GM12878 (cell line): Measurements from ENCODE around the gene NEGR1. TPM values are rescaled to one million over a fixed set of nuclear protein-coding genes. Genes with fewer than 3 reads are reported as not detected.

Experiments used
- ATAC-seq: fragments of 200-7000 bp; cut with Tn5 transposase; 3 replicates; pipeline ENCODE4 v1.9.1; 2020; ENCODE audit warnings: mild to moderate bottlenecking, moderate library complexity
- BruUV-seq: library from RNA; stranded (reverse); fragments of 400-500 nt; replicated peaks from 2 replicates; lab custom pipeline; 2021; lab: Mats Ljungman, UMichigan
- CTCF ChIA-PET: fragments of 300-600 bp; sonication (Branson Sonifier 250); formaldehyde crosslinking; extraction: SDS; loops from one replicate; lab custom pipeline; 2021; ENCODE audit warnings: inconsistent platforms; lab: Yijun Ruan, JAX
- POLR2A ChIA-PET: fragments of 350-600 bp; formaldehyde crosslinking; extraction: SDS; loops from one replicate; lab custom pipeline; 2021; ENCODE audit warnings: inconsistent platforms; lab: Charles Lee
- RAD21 ChIA-PET: fragments of 300-600 bp; sonication (Branson Sonifier 250); formaldehyde crosslinking; loops from one replicate; lab custom pipeline; 2023; ENCODE audit warnings: antibody characterized with exemption; ENCODE audit not compliant: unreplicated experiment; lab: Charles Lee
- SMC1A ChIA-PET: fragments of 300-600 bp; sonication (Branson Sonifier 250); formaldehyde crosslinking; loops from one replicate; lab custom pipeline; 2023; ENCODE audit not compliant: unreplicated experiment, uncharacterized antibody; lab: Charles Lee
- DNase-seq: peaks from one replicate; pipeline ENCODE4 v3.0.0-alpha.2; 2011; ENCODE audit warnings: low read depth, low spot score
- FAIRE-seq: peaks from 3 replicates; lab custom pipeline; 2011; peaks lifted over from hg19 to GRCh38; lab: Jason Lieb, UNC
- H2AFZ ChIP-seq: 2 replicates; pipeline ENCODE4 v1.6.0; 2011; ENCODE audit warnings: low read depth, low read length, control low read depth; ENCODE audit not compliant: control insufficient read depth
- H3K27ac ChIP-seq: 2 replicates; pipeline ENCODE4 v1.5.1; 2011; ENCODE audit warnings: control low read depth; ENCODE audit not compliant: control insufficient read depth, insufficient read depth
- H3K27me3 ChIP-seq, 2 experiments: replicated peaks in 1 of 2; 2 replicates each; pipeline versions ENCODE4 v1.6.0 to v1.6.1; 2011; ENCODE audit warnings: low read length in 1 of 2; ENCODE audit not compliant: control insufficient read depth in 2 of 2, insufficient read depth in 2 of 2
- H3K36me3 ChIP-seq, 2 experiments: 2 replicates each; pipeline ENCODE4 v1.5.1; 2011; ENCODE audit warnings: low read length in 1 of 2; ENCODE audit not compliant: control insufficient read depth in 2 of 2, insufficient read depth in 2 of 2
- H3K4me1 ChIP-seq: 2 replicates; pipeline ENCODE4 v1.6.1; 2011; ENCODE audit warnings: mild to moderate bottlenecking, low read length, moderate library complexity, mixed read lengths; ENCODE audit not compliant: control insufficient read depth, insufficient read depth
- H3K4me2 ChIP-seq: 2 replicates; pipeline ENCODE4 v1.6.0; 2011; ENCODE audit warnings: control low read depth; ENCODE audit not compliant: control insufficient read depth, insufficient read depth
- H3K4me3 ChIP-seq: fragments of 200-600 bp; sonication (generic); 2 replicates; pipeline ENCODE4 v1.5.1; 2016
- H3K79me2 ChIP-seq: 2 replicates; pipeline ENCODE4 v1.6.0; 2011; ENCODE audit warnings: low read length; ENCODE audit not compliant: control insufficient read depth, insufficient read depth
- H3K9ac ChIP-seq: 2 replicates; pipeline ENCODE4 v1.8.0; 2011; ENCODE audit warnings: low read length, control low read depth, mixed read lengths; ENCODE audit not compliant: control insufficient read depth, insufficient read depth
- H3K9me3 ChIP-seq: replicated peaks from 3 replicates; pipeline ENCODE4 v1.5.1; 2011; ENCODE audit warnings: mild to moderate bottlenecking, low read length; ENCODE audit not compliant: control insufficient read depth, insufficient read depth
- H4K20me1 ChIP-seq: 2 replicates; pipeline ENCODE4 v1.6.0; 2011; ENCODE audit not compliant: control insufficient read depth, insufficient read depth
- BHLHE40 ChIP-seq, 2 experiments: fragments of 450-650 bp in 1 of 2; IDR thresholded peaks; 2 replicates each; pipeline ENCODE4 v1.6.1; 2011 to 2017; ENCODE audit warnings: low read depth in 2 of 2, borderline replicate concordance in 1 of 2, improper control_type of control experiment in 1 of 2, low read length in 1 of 2, mild to moderate bottlenecking in 1 of 2
- ESRRA ChIP-seq: IDR thresholded peaks from 2 replicates; pipeline ENCODE4 v1.6.1; 2012; ENCODE audit warnings: mild to moderate bottlenecking, low read length, improper control_type of control experiment
- HDAC6 ChIP-seq: fragments of 200-600 bp; sonication (generic); IDR thresholded peaks from one replicate; pipeline ENCODE4 v1.8.0; 2017; ENCODE audit warnings: antibody characterized with exemption; ENCODE audit not compliant: unreplicated experiment
- MEF2A ChIP-seq: IDR thresholded peaks from 2 replicates; pipeline ENCODE4 v1.6.1; 2011; ENCODE audit warnings: low read depth, mild to moderate bottlenecking, low read length, moderate library complexity; ENCODE audit not compliant: insufficient read depth
- NBN ChIP-seq: fragments of 450-650 bp; IDR thresholded peaks from 2 replicates; pipeline ENCODE4 v1.6.1; 2016
- NFIC ChIP-seq: IDR thresholded peaks from 2 replicates; pipeline ENCODE4 v1.6.1; 2012; ENCODE audit warnings: low read depth, mild to moderate bottlenecking, inconsistent platforms, low read length, moderate library complexity
- NFYA ChIP-seq: IDR thresholded peaks from 2 replicates; pipeline ENCODE4 v1.6.1; 2011; ENCODE audit warnings: low read depth, mild to moderate bottlenecking, low read length, improper control_type of control experiment, borderline replicate concordance
- PAX5 ChIP-seq: IDR thresholded peaks from 2 replicates; pipeline ENCODE4 v1.6.1; 2011; ENCODE audit warnings: low read depth, low read length, borderline replicate concordance
- POLR2AphosphoS5 ChIP-seq: IDR thresholded peaks from 2 replicates; pipeline ENCODE4 v1.6.1; 2011; ENCODE audit warnings: mild to moderate bottlenecking, low read length, inconsistent platforms
- SPI1 ChIP-seq: IDR thresholded peaks from 2 replicates; pipeline ENCODE4 v1.6.1; 2011; ENCODE audit warnings: low read depth, mild to moderate bottlenecking, low read length, moderate library complexity, borderline replicate concordance; ENCODE audit not compliant: insufficient read depth
- SRF ChIP-seq, 2 experiments: IDR thresholded peaks; 2 replicates each; pipeline ENCODE4 v1.6.1; 2011; ENCODE audit warnings: low read depth in 2 of 2, low read length in 2 of 2, mild to moderate bottlenecking in 1 of 2, moderate library complexity in 1 of 2
- STAT3 ChIP-seq: IDR thresholded peaks from 2 replicates; pipeline ENCODE4 v1.6.1; 2011; ENCODE audit warnings: low read depth, low read length, improper control_type of control experiment
- ZNF24 ChIP-seq: fragments of 450-650 bp; IDR thresholded peaks from 2 replicates; pipeline ENCODE4 v1.6.1; 2017; ENCODE audit warnings: antibody characterized with exemption, mild to moderate bottlenecking
- WGBS: methylation state at CpG from one replicate; pipeline ENCODE4 v1.1.6; 2016; ENCODE audit warnings: low lambda C conversion rate; ENCODE audit not compliant: insufficient replicate concordance, insufficient coverage; ENCODE audit errors: missing lambda C conversion rate; 5-methylcytosine and 5-hydroxymethylcytosine counted together
- in situ Hi-C: fragments of 300-500 bp; cut with MboI; formaldehyde crosslinking; loops from 9 replicates; pipeline ENCODE4 v1.14.3; 2018; ENCODE audit warnings: mixed read lengths
- intact Hi-C: fragments of 100-400 bp; cut with micrococcal nuclease; formaldehyde crosslinking; loops from one replicate; pipeline ENCODE4 v1.14.2; 2022; ENCODE audit not compliant: unreplicated experiment
- polyA plus RNA-seq, 11 experiments: library from polyadenylated mRNA; depleted of rRNA in 4 of 11; unstranded in 6 of 11; stranded (reverse) in 5 of 11; fragments of >200 nt; fragmentation: Nextera tagmentation in 4 of 11; fragmentation: Illumina TruSeq in 1 of 11; extraction: Ambion mirVana in 4 of 11; extraction: Trizol in 1 of 11; gene quantifications; 1 replicate in 1 of 11; 2 replicates in 10 of 11; pipeline versions ENCODE4 v1.2.1 to v1.2.3, GENCODE V29; 2011 to 2016; ENCODE audit warnings: inconsistent platforms in 2 of 11, missing spikeins in 2 of 11, low read depth in 1 of 11
- total RNA-seq, 4 experiments: library from RNA; depleted of rRNA in 3 of 4; stranded (reverse); fragments of >200 nt in 3 of 4; fragmentation: Illumina TruSeq in 1 of 4; extraction: Trizol in 1 of 4; gene quantifications; 2 replicates each; pipeline versions ENCODE4 v1.2.1 to v1.2.3, GENCODE V29; 2013 to 2021
- TF ChIP-seq, protein P1 (sequence below): fragments of 450-650 bp; IDR thresholded peaks from 2 replicates; pipeline ENCODE4 v1.6.1; 2016; ENCODE audit warnings: mild to moderate bottlenecking, moderate library complexity, borderline replicate concordance
- TF ChIP-seq, protein P2 (sequence below): fragments of 150-350 bp; IDR thresholded peaks from 2 replicates; pipeline ENCODE4 v1.6.1; 2014; ENCODE audit warnings: mild to moderate bottlenecking, low read depth, low read length
- TF ChIP-seq, protein P3 (sequence below): fragments of 450-650 bp; IDR thresholded peaks from 2 replicates; pipeline ENCODE4 v1.6.1; 2017; ENCODE audit warnings: mild to moderate bottlenecking, low read depth, inconsistent platforms; ENCODE audit not compliant: poor library complexity, severe bottlenecking
- TF ChIP-seq, protein P4 (sequence below): IDR thresholded peaks from 2 replicates; pipeline ENCODE4 v1.6.1; 2012; ENCODE audit warnings: low read depth, low read length, improper control_type of control experiment

The NEGR1 gene
- total and polyA plus RNA-seq, 10 of the 15 experiments (the other 5 are each of a cell fraction or from before 2014, with no cell fraction given), result under 0.01 to 0.03 (median 0.01) TPM; not detected in 7

DNA sequence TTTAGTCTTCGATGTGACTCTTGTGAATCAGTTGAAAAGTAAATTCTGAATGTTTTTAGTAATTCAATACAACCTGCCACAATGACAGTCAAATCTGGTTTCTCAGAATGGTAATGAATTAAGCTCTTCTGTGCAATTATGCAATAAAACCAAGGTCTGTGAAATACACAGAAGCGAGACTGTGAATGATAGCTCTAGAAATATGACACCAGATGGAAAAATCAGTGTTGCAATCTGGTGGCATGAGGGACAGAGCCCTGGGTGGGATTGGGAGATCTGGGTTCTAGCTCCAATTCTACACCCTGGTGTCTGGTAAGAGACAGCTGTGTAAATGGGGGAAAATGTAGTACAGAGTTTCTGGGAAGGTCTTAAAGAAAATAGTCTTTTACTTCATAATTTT lies 615.1 kb downstream of the NEGR1 start:
- Histone ChIP-seq H3K9ac (no peak overlapping the region), H3K4me2 (no peak overlapping the region), H3K27me3 (no peaks in the 10 kb centered on the region), H4K20me1 (no peaks in the 10 kb centered on the region), H3K4me3 (no peak overlapping the region), H3K27ac (no peak overlapping the region), H2AFZ (no peak overlapping the region), H3K4me1 (no peaks in the 10 kb centered on the region), H3K9me3 (no peaks in the 10 kb centered on the region), H3K79me2 (no peaks in the 10 kb centered on the region), H3K36me3 (no peaks in the 10 kb centered on the region)
- SMC1A ChIA-PET, result no interaction called here
- no peak for DNase-seq
- BruUV-seq, result no TSS peak
- RAD21 ChIA-PET, result no interaction called here
- intact Hi-C loops (no loop called here), in situ Hi-C loops (no loop called here)
- CTCF ChIA-PET, result no interaction called here
- no peak for ATAC-seq
- TF ChIP-seq MEF2A (no peak), SPI1 (no peak), ZNF24 (no peak), POLR2AphosphoS5 (no peak), SRF (IDR thresholded peaks at IDR 0.05; ENCODE audit: low read depth in 2 of 2, low read length in 2 of 2) (no peak), PAX5 (no peak), NFYA (no peak), NBN (no peak), NFIC (no peak), BHLHE40 (IDR thresholded peaks at IDR 0.05; ENCODE audit: borderline replicate concordance in 1 of 2, low read depth in 2 of 2, low read length in 1 of 2) (no peak), HDAC6 (no peak), STAT3 (no peak), ESRRA (no peak)
- TF ChIP-seq, protein P1, sequence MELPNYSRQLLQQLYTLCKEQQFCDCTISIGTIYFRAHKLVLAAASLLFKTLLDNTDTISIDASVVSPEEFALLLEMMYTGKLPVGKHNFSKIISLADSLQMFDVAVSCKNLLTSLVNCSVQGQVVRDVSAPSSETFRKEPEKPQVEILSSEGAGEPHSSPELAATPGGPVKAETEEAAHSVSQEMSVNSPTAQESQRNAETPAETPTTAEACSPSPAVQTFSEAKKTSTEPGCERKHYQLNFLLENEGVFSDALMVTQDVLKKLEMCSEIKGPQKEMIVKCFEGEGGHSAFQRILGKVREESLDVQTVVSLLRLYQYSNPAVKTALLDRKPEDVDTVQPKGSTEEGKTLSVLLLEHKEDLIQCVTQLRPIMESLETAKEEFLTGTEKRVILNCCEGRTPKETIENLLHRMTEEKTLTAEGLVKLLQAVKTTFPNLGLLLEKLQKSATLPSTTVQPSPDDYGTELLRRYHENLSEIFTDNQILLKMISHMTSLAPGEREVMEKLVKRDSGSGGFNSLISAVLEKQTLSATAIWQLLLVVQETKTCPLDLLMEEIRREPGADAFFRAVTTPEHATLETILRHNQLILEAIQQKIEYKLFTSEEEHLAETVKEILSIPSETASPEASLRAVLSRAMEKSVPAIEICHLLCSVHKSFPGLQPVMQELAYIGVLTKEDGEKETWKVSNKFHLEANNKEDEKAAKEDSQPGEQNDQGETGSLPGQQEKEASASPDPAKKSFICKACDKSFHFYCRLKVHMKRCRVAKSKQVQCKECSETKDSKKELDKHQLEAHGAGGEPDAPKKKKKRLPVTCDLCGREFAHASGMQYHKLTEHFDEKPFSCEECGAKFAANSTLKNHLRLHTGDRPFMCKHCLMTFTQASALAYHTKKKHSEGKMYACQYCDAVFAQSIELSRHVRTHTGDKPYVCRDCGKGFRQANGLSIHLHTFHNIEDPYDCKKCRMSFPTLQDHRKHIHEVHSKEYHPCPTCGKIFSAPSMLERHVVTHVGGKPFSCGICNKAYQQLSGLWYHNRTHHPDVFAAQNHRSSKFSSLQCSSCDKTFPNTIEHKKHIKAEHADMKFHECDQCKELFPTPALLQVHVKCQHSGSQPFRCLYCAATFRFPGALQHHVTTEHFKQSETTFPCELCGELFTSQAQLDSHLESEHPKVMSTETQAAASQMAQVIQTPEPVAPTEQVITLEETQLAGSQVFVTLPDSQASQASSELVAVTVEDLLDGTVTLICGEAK, result no peak
- TF ChIP-seq, protein P2, sequence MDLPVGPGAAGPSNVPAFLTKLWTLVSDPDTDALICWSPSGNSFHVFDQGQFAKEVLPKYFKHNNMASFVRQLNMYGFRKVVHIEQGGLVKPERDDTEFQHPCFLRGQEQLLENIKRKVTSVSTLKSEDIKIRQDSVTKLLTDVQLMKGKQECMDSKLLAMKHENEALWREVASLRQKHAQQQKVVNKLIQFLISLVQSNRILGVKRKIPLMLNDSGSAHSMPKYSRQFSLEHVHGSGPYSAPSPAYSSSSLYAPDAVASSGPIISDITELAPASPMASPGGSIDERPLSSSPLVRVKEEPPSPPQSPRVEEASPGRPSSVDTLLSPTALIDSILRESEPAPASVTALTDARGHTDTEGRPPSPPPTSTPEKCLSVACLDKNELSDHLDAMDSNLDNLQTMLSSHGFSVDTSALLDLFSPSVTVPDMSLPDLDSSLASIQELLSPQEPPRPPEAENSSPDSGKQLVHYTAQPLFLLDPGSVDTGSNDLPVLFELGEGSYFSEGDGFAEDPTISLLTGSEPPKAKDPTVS, result no peak
- TF ChIP-seq, protein P3, sequence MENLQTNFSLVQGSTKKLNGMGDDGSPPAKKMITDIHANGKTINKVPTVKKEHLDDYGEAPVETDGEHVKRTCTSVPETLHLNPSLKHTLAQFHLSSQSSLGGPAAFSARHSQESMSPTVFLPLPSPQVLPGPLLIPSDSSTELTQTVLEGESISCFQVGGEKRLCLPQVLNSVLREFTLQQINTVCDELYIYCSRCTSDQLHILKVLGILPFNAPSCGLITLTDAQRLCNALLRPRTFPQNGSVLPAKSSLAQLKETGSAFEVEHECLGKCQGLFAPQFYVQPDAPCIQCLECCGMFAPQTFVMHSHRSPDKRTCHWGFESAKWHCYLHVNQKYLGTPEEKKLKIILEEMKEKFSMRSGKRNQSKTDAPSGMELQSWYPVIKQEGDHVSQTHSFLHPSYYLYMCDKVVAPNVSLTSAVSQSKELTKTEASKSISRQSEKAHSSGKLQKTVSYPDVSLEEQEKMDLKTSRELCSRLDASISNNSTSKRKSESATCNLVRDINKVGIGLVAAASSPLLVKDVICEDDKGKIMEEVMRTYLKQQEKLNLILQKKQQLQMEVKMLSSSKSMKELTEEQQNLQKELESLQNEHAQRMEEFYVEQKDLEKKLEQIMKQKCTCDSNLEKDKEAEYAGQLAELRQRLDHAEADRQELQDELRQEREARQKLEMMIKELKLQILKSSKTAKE, result no peak
- TF ChIP-seq, protein P4, sequence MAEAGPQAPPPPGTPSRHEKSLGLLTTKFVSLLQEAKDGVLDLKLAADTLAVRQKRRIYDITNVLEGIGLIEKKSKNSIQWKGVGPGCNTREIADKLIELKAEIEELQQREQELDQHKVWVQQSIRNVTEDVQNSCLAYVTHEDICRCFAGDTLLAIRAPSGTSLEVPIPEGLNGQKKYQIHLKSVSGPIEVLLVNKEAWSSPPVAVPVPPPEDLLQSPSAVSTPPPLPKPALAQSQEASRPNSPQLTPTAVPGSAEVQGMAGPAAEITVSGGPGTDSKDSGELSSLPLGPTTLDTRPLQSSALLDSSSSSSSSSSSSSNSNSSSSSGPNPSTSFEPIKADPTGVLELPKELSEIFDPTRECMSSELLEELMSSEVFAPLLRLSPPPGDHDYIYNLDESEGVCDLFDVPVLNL, result no peak
- WGBS, result 0% methylated on average over 2 of the region's 2 CpGs
- no peak for FAIRE-seq
- POLR2A ChIA-PET, result no interaction called here
